B cell (primary cell): Measurements from ENCODE around the gene SASS6. TPM values are rescaled to one million over a fixed set of nuclear protein-coding genes. Genes with fewer than 3 reads are reported as not detected.

Experiments
- ATAC-seq: fragments of 200-7000 bp; cut with Tn5 transposase; one replicate; pipeline ENCODE4 v1.10.0; 2021; ENCODE audit warnings: low read depth, mild to moderate bottlenecking, moderate number of reproducible peaks, moderate library complexity
- CTCF ChIA-PET: fragments of 350-600 bp; sonication (Branson Sonifier 250); formaldehyde crosslinking; loops from one replicate; lab custom pipeline; 2021; ENCODE audit warnings: antibody characterized with exemption, inconsistent platforms; lab: Charles Lee
- POLR2A ChIA-PET: fragments of 350-600 bp; sonication (Branson Sonifier 250); formaldehyde crosslinking; loops from one replicate; lab custom pipeline; 2021; ENCODE audit warnings: antibody characterized with exemption; lab: Charles Lee
- DNase-seq: peaks from one replicate; pipeline ENCODE4 v3.0.0; 2013
- H2AFZ ChIP-seq: 2 replicates; pipeline ENCODE4 v1.6.1; 2012; ENCODE audit warnings: mild to moderate bottlenecking, low read depth, low read length; ENCODE audit not compliant: insufficient read depth, poor library complexity, severe bottlenecking
- H3K27ac ChIP-seq, 2 donors: 1 replicate in 1 of 2; 2 replicates in 1 of 2; pipeline ENCODE4 v1.5.1; 2012 to 2013; ENCODE audit warnings: low read length in 2 of 2, mild to moderate bottlenecking in 2 of 2, moderate library complexity in 1 of 2
- H3K27me3 ChIP-seq, 4 experiments: fragments of 200-600 bp in 1 of 4; sonication (generic) in 1 of 4; replicated peaks in 1 of 4; 1 replicate in 2 of 4; 2 replicates in 2 of 4; pipeline versions ENCODE4 v1.6.1 to v1.7.0; 2013 to 2016; ENCODE audit warnings: low read length in 3 of 4, mild to moderate bottlenecking in 2 of 4, mixed read lengths in 1 of 4, moderate library complexity in 1 of 4; ENCODE audit not compliant: insufficient read depth in 4 of 4, control insufficient read depth in 3 of 4; ENCODE audit errors: control extremely low read depth in 1 of 4
- H3K36me3 ChIP-seq, 2 experiments: replicated peaks in 1 of 2; 1 replicate in 1 of 2; 2 replicates in 1 of 2; pipeline versions ENCODE4 v1.6.1 to v1.7.1; 2013; ENCODE audit warnings: low read length in 1 of 2; ENCODE audit not compliant: insufficient read depth in 2 of 2, control insufficient read depth in 1 of 2; ENCODE audit errors: control extremely low read depth in 1 of 2, extremely low read depth in 1 of 2
- H3K4me1 ChIP-seq, 2 donors: fragments of 200-600 bp in 1 of 2; sonication (generic) in 1 of 2; 1 replicate in 1 of 2; 2 replicates in 1 of 2; pipeline versions ENCODE4 v1.5.1 to v1.6.1; 2013 to 2017; ENCODE audit warnings: low read length in 2 of 2; ENCODE audit not compliant: control insufficient read depth in 2 of 2, insufficient read depth in 2 of 2
- H3K4me2 ChIP-seq: replicated peaks from 2 replicates; pipeline ENCODE3; 2012; ENCODE audit warnings: mild to moderate bottlenecking, low read depth, low read length; ENCODE audit not compliant: poor library complexity, severe bottlenecking
- H3K4me3 ChIP-seq, 5 experiments: fragments of 200-600 bp in 1 of 5; sonication (generic) in 1 of 5; 1 replicate in 3 of 5; 2 replicates in 2 of 5; pipeline versions ENCODE4 v1.5.1 to v1.7.0; 2011 to 2016; ENCODE audit warnings: low read length in 4 of 5, mild to moderate bottlenecking in 4 of 5, low read depth in 2 of 5, control low read depth in 1 of 5, moderate library complexity in 1 of 5; ENCODE audit not compliant: insufficient read depth in 1 of 5; ENCODE audit errors: control extremely low read depth in 1 of 5, extremely low read depth in 1 of 5
- H3K79me2 ChIP-seq: fragments of 200-600 bp; sonication (generic); one replicate; pipeline ENCODE4 v1.6.0; 2016; ENCODE audit warnings: low read length; ENCODE audit not compliant: control insufficient read depth, insufficient read depth
- H3K9ac ChIP-seq: fragments of 200-600 bp; sonication (generic); 2 replicates; pipeline ENCODE4 v1.6.1; 2017; ENCODE audit warnings: mild to moderate bottlenecking, low read length, moderate library complexity
- H3K9me3 ChIP-seq, 3 donors: one replicate each; pipeline versions ENCODE4 v1.6.1 to v1.7.1; 2013; ENCODE audit warnings: low read length in 2 of 3; ENCODE audit not compliant: control insufficient read depth in 2 of 3, insufficient read depth in 1 of 3; ENCODE audit errors: control extremely low read depth in 1 of 3
- H4K20me1 ChIP-seq: 2 replicates; pipeline ENCODE4 v1.6.0; 2012; ENCODE audit warnings: mild to moderate bottlenecking, low read length; ENCODE audit not compliant: insufficient read depth, control insufficient read depth, poor library complexity, severe bottlenecking
- H3K27ac Mint-ChIP-seq: one replicate; pipeline ENCODE4 v1.8.0; 2021; ENCODE audit warnings: mixed read lengths
- H3K27me3 Mint-ChIP-seq: one replicate; pipeline ENCODE4 v1.8.0; 2021; ENCODE audit warnings: mixed read lengths
- H3K4me1 Mint-ChIP-seq: one replicate; pipeline ENCODE4 v1.8.0; 2021; ENCODE audit warnings: mixed read lengths
- H3K4me3 Mint-ChIP-seq: one replicate; pipeline ENCODE4 v1.8.0; 2021; ENCODE audit warnings: mixed read lengths
- H3K9me3 Mint-ChIP-seq: one replicate; pipeline ENCODE4 v1.8.0; 2022; ENCODE audit warnings: mixed read lengths; ENCODE audit not compliant: insufficient read depth
- CTCF ChIP-seq: fragments of 200-600 bp; IDR thresholded peaks from one replicate; pipeline ENCODE4 v1.8.0; 2022; ENCODE audit warnings: antibody characterized with exemption, mild to moderate bottlenecking
- EZH2 ChIP-seq: IDR thresholded peaks from 2 replicates; pipeline ENCODE4 v1.6.1; 2012; ENCODE audit warnings: borderline replicate concordance, low read depth, mild to moderate bottlenecking, moderate library complexity, low read length; ENCODE audit not compliant: insufficient read depth, poor library complexity, severe bottlenecking
- WGBS: methylation state at CpG from one replicate; pipeline ENCODE4 v1.1.5; 2013; ENCODE audit warnings: missing lambda C conversion rate; ENCODE audit not compliant: insufficient coverage; 5-methylcytosine and 5-hydroxymethylcytosine counted together
- intact Hi-C: fragments of 100-400 bp; cut with micrococcal nuclease; formaldehyde crosslinking; loops from one replicate; pipeline ENCODE4 v1.10.0; 2022
- polyA plus RNA-seq: library from polyadenylated mRNA; depleted of rRNA; stranded (reverse); fragments of >200 nt; gene quantifications from 2 replicates; pipeline ENCODE4 v1.2.3, GENCODE V29; 2012
- total RNA-seq, 2 donors: library from RNA; stranded (reverse); fragments of 120-200 nt in 1 of 2; gene quantifications; 1 replicate in 1 of 2; 2 replicates in 1 of 2; pipeline versions ENCODE4 v1.2.3 to v1.2.4, GENCODE V29; 2013 to 2022

SASS6 gene
- total and polyA plus RNA-seq, 2 donors (not counting 1 experiment from before 2014, with no cell fraction given), result 1.1 to 7.0 TPM

- ChIA-PET CTCF (no interaction called here), POLR2A (no interaction called here)
- Mint-ChIP-seq H3K4me1 (no peaks in the 10 kb centered on the region), H3K27me3 (no peaks in the 10 kb centered on the region), H3K9me3 (no peaks in the 10 kb centered on the region), H3K4me3 (no peak overlapping the region), H3K27ac (no peak overlapping the region)
- H4K20me1 ChIP-seq, result no peaks in the 10 kb centered on the region
- no peak overlapping the region for H3K9ac ChIP-seq
- H3K9me3 ChIP-seq, result no peaks in the 10 kb centered on the region
- no peak for DNase-seq
- H3K27ac ChIP-seq, result no peak overlapping the region
- no peak overlapping the region for H3K4me2 ChIP-seq
- ATAC-seq, result no peak
- peaks cover 6 to 39% of the 10 kb centered on the region in 2 experiments for H3K36me3 ChIP-seq
- no peaks in the 10 kb centered on the region for H3K79me2 ChIP-seq
- H3K4me1 ChIP-seq, result no peaks in the 10 kb centered on the region
- H3K27me3 ChIP-seq, result no peaks in the 10 kb centered on the region
- no peak overlapping the region for H2AFZ ChIP-seq
- no peak for TF ChIP-seq CTCF
- no peak for TF ChIP-seq EZH2
- intact Hi-C loops, result no loop called here
- no peak overlapping the region for H3K4me3 ChIP-seq
- no CpG with 5 or more reads among the region's 2 CpGs for WGBS
Observed at GRCh38 chr1:100101564-100101963, 31.2 kb downstream of the SASS6 start.

GRCh38 chr1:100100202-100100601 lies 32.5 kb downstream of the SASS6 start:
- no peak overlapping the region for H3K4me3 Mint-ChIP-seq
- intact Hi-C loops, result no loop called here
- no peak overlapping the region for H3K27ac Mint-ChIP-seq
- no peaks in the 10 kb centered on the region for H3K9me3 Mint-ChIP-seq
- H3K9me3 ChIP-seq, result no peaks in the 10 kb centered on the region
- H2AFZ ChIP-seq, result no peak overlapping the region
- POLR2A ChIA-PET, result no interaction called here
- H3K4me1 Mint-ChIP-seq, result no peaks in the 10 kb centered on the region
- H3K27me3 Mint-ChIP-seq, result no peaks in the 10 kb centered on the region
- CTCF ChIA-PET, result no interaction called here
- H3K36me3 ChIP-seq, result peaks cover 6 to 37% of the 10 kb centered on the region in 2 experiments
- H3K4me3 ChIP-seq, result no peak overlapping the region
- no peak overlapping the region for H3K4me2 ChIP-seq
- H3K4me1 ChIP-seq, result no peaks in the 10 kb centered on the region
- TF ChIP-seq CTCF (no peak), EZH2 (no peak)
- ATAC-seq, result no peak
- no peaks in the 10 kb centered on the region for H4K20me1 ChIP-seq
- H3K9ac ChIP-seq, result no peak overlapping the region
- no peak overlapping the region for H3K27ac ChIP-seq
- no CpG with 5 or more reads among the region's 1 CpG for WGBS
- DNase-seq, result no peak
- H3K27me3 ChIP-seq, result no peaks in the 10 kb centered on the region
- H3K79me2 ChIP-seq, result no peaks in the 10 kb centered on the region
